AG08396 (cell line): ENCODE measurements around the gene NEURL2.

ENCODE experiments used
- DNase-seq: peaks from one replicate; pipeline ENCODE4 v3.0.0; 2012; ENCODE audit warnings: low spot score, mixed read lengths

Gene NEURL2

DNA sequence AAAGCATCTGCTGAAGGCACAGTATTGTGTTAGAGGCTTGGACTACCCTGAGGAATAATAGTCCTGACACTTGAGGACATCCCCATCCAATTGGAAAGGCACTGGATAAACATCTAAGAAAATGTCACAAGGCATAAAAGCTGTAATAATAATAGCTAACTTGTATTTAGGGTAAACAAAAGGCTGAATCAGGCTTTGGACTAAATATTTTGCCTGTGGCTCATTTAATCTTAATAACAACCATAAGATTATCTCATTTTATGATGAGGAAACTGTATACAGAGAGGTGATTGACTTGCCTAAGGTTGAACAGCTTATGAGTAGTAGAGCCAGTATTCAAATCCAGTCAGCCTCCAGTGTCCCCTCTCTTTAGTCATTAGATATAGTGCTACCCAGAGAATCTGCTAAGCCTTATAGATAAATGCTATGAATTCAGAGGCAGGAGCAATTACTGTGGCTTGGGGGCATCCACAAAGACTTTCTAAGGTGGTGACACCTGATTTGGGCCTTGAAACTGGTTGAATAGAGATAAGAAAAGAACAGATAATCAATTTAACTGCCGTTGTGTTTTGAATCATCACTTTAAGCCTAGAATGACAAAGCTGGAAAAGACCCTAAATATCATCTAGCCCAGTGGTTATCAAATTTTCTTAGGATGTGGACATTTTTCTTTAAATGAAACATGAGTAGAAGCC lies 17.5 kb downstream of the NEURL2 start:
- DNase-seq = no peak

DNA sequence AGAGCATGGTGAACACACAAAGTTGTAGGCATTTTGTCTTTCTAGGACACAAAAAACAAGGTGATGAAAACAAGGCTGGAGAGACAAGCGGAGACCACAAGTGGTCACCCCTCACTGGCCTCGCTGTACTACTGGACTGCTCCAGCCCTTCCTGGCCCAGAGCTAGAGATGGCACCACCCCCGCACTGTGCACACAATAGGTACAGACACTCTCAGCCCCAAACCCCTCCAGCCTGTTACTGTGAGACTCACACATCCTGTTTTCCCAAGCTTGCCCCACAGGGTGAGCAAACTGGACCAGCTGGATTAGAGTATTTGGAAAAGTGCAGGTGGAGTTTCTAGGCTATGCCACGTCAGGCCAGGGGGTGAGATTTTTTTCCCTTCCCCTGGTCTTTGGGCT lies 18.4 kb downstream of the NEURL2 start:
- DNase-seq = no peak

DNA sequence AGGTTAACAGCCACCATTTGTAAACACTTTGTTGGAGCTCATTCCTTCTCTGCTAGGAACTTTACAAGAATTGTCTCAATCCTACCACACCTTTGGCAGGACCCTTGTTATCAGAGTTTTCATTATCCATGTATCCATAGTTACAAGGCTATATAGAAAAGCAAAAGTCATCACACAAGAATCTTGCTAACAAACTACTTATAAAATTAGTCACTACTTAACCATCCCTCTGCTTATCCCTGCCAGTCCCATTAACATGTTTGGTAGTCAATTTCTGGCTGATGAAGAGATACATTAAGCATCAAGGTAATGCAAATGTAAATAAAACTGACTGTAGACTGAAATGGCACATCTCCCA lies 23.2 kb downstream of the NEURL2 start:
- peak; percentile 68 for DNase-seq

DNA sequence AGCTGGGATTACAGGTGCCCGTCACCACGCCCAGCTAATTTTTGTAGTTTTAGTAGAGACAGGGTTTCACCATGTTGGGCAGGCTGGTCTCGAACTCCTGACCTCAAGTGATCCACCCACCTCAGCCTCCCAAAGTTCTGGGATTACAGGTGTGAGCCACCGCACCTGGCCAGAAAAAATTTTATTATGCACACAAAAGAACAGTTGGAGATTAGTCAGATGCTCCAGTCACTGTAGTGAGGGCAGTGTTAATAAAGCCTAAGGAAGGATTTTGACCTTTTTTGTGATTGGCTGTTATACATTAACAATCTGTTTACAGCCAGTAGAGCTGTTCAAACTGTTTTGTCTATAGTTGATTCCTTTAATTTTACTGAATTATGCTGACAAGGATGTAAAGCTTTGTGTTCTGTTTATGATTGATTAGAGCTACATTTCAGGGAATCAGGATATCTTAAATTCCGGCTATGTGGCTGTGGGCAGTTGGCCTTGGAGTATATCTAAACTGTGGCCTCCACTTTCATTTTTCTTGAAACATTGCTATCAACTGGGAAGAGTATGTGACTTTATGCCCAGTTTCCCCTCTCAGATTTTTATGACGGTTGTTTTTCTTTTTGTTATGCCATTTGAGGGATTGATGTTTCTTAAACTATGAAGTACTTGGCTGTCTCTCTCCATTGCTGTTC lies 23.7 kb downstream of the NEURL2 start:
- no peak for DNase-seq

DNA sequence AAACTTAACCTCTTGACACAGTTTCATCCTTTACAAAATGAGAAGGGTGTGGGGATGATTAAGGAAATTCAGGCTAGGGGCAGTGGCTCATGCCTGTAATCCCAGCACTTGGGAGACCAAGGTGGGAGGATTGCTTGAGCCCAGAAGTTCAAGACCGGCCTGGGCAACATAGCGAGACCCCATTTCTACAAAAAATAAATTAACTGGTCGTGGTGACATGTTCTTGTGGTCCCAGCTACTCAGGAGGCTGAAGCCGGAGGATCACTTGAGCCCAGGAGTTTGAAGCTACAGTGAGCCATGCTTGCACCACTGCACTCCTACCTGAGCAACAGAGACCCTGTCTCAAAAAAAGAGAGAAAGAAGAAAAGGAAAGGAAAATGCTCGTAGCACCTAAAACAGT lies 24.6 kb downstream of the NEURL2 start:
- DNase-seq = no peak

DNA sequence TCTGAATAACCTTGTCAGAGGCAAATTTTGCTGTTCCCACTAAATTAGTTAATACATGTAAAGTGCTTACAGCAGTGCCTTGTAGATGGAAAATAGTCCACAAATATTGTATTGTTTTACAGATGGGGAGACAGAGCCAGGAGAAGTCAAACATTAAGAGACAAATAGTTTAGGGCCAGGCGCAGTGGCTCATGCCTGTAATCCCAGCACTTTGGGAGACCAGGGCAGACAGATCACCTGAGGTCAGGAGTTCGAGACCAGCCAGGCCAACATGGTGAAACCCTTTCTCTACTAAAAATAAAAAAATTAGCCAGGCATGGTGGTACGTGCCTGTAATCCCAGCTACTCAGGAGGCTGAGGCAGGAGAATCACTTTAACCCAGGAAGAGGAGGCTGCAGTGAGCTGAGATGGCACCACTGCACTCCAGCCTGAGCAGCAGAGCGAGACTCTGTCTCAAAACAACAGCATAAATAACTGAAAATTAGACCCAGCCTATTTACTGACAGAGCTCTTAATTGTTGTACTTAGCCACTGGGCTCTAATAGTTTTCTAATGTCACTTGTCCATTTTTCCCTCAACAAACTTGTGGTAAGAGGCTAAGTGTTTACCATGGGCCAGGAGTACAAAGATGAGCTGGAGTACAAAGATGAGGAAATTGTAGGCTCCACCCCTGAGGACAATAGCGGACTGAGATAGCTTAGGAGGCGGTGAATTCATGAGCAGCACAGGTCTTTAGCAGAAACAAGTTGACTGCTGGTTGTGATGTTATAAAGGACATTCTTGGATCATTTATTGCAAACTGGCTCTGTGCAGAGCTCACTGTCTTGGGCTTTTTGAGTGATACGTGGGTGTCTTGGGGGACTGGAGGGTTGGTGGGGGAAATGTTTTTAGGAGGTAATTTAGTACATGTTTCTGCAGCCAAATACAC lies 27.2 kb downstream of the NEURL2 start:
- no peak for DNase-seq

DNA sequence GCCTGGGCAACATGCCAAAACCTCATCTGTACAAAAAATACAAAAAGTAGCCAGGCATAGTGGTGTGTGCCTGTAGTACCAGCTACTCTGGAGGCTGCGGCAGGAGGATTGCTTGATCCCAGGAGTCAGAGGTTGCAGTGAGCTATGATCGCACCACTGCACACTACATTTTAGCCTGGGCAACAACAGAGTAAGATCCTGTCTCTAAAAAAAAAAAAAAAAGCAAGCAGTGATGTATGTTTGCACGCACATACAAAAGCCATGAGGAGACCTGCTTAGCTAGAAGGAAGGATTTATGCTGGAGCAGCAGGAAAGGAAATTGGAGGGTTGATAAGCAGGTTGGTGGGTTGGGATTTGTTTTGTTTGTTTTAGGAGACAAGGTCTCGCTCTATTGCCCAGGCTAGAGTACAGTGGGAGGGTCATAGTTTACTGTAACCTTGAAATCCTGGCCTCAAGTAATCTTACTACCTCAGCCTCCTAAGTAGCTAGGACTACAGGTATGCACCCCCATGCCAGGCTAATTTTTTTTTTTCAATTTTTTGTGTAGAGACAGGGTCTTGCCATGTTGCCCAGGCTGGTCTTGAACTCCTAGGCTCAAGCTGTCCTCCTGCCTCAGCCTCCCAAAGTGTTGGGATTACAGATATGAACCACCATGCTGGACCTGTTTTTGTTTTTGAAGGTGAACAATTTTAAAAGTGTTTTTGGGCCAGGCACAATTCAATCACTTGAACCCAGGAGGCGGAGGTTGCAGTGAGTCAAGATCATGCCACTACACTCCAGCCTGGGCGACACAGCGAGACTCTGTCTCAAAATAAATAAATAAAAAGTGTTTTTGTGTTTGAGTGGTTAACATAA lies 29.6 kb downstream of the NEURL2 start:
- no peak for DNase-seq

DNA sequence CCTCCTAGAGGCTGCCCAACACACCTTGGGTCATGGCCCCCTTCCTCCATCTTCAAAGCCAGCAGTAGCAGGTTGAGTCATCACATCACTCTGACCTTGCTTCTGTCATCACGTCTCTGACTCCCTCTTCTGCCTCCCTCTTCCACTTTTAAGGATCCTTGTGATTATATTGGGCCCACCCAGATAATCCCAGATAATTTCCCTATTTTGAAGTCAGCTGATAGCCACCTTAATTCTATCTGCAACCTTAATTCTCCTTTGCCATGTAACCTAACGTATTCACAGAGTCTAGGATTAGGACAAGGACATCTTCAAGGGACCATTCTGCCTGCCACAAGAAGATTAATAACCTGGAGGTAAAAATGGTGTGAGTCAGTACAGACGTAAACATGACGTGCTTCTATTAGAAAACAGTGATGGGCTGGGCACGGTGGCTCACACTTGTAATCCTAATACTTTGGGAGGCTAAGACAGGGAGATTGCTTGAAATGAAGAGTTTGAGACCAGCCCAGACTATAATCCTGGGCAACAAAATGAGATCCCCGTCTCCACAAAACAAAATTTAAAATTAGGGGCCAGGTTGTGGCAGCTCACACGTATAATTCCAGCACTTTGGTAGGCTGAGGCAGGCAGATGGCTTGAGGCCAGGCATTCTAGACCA lies 30.3 kb downstream of the NEURL2 start:
- DNase-seq = no peak

DNA sequence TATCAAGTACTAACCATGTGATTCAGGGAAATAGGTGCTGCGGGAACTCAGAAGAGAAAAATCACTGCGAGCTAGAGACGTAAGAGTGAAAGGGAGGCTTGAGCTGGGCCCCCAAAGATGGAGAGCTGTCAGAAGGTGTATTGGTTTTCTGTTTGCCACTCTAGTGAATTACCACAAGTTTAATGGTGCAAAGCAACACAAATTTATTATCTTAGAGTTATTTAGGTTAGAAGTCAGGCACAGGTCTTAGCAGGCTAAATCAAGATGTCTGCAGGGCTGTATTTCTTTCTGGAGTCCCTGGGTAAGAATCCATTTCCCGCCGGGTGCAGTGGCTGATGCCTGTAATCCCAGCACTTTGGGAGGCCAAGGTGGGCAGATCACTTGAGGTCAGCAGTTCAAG lies 31.1 kb downstream of the NEURL2 start:
- DNase-seq = no peak

DNA sequence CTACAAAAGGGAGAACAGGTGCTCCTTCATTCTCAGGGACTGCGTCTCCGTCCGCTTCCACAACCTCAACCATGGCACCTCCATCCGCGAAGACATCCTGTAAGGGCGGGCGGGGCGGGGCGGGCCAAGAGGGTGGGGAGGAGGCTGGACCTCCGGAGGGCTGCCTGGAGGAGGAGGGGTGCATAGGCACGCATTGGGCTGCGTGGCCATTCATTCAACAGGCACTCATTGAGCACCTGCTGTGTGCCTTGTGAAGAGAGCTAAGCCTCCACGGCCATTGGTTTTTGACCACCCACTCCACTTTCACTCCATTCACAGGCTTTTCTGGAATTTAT lies 33.2 kb downstream of the NEURL2 start:
- DNase-seq = no peak

DNA sequence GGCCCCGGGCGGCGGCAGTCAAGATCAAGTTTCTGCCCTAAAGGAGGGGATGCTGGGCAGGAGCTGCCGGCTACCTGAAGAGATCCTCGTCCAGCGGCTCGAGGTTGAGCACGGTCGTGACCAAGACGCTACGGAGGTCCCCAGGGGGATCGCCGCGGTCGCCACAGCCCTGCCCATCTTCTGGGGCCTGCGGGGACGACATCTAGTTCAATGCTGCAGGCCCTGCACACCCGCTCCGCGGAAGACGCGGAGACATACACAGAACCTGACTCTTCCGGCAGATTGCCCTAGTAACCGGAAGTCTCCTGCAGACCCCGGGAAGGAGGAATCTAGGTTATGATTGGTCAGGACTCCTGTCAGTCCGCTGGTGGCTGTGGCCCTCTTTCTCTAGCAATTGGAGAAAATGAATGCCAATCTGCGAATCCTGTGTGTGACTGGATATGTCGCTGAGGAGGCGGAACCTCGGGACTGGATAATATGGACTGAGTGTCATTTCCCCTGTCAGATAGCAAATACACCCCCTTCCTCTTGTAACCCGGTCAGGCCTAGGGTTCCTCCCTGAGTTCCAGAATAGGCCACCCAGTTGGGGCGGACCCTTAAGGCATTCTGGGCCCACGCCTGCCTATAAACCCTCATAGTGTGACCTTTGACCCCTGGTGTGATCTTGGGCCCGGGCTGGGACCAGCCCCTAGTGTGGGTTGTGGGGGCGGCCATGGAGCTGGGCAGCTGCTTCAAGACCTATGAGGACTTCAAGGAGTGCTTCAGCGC lies 33.7 kb downstream of the NEURL2 start, which contains the start of the genes ACOT8 and ZSWIM3:
Gene ACOT8 (minus strand): TSS at position 279 of the 768 bp plus-strand sequence. CDS start 77 bp downstream, at position 202.
Gene ZSWIM3 (plus strand): TSS at position 501 of the 768 bp plus-strand sequence. CDS start 212 bp downstream, at position 713.
- DNase-seq = peak; percentile 99

DNA sequence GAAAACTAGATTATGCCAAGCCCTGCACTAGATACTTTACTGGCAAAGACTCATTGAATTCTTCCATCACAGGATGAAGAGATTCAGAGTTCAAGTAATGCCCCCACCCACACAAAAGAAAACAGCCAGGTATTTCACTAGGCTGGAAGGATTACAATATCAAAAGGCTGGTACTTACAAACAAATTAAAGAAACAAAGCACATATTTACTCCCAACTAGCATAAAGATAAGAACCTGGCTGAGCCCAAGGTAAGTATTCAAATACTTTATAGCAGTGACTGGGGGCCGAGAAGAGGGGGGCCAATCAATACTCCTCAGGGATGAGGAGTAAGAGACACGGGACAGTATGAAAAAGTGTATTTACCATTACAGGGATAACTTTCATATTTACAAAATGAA lies 37.5 kb downstream of the NEURL2 start:
- no peak for DNase-seq

DNA sequence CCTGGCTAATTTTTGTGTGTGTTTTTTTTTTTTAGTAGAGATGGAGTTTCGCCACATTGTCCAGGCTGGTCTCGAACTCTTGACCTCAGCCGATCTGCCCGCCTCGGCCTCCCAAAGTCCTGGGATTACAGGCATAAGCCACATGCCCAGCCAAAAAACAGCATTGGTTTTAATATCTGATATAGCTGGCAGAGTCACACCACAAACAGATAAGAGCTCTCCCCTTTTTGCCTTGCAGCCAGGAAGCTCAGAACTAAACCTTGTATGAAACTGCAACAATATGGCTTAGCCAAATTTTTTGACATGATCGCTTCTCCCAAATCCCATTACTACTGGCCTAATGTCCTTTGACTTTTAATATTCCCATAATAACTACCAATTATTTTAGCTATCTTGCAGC lies 38.7 kb downstream of the NEURL2 start:
- no peak for DNase-seq

DNA sequence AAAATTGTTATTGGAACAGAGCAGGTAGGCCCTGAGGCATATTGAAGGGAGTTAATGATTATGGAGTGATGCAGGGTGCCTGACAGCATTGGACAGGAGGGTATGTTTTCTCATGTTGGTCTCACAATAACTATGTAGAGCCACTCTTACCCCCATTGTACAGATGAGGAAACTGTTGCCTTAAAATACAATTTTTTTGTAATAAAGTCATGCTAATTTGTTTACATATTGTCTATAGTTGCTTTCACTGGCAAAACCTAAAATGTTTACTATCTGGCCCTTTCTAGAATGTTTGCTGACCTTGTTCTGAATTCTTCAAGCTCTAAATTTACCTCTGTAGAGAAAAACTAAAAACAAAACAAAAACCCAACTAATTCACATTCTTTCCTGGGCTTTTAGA lies 39.5 kb downstream of the NEURL2 start:
- no peak for DNase-seq

DNA sequence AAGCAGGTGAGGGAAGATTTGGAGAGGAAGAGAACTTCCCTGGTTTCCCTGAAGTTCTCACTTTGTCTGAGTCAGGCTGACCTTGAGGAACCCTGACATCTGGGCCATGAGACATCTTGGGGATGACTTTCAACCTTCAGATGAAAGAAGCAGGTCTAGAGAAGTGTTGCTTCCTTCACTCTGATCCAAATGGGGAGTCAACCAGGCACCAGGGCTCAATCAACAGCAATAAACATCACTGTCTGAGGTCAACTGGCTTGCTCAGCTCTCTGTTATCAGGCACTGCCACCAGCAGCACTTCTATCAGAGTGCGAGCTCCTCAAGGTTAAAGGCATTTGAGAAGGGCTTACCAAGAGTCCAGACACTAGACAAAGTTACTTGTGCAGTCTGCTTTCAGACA lies 40.1 kb downstream of the NEURL2 start:
- DNase-seq = no peak

DNA sequence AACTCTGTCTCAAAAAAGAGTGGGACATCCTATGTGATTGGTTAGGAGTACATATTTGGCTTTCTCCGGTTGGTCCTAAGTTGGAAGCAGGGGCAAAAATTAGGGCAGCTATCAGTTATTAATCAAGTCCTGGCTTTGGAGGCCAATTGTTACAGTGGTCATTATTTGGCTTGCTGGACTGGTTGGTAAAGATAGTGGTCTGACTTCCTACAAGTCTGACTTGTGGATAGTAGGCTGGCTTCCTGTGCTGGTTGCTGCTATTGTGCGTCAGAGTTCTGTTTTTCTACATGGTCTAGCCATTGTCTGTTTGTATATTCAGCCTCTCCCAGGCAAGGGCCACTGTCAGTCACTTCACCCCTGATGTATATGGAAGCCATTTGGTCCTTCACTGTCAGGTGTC lies 40.8 kb downstream of the NEURL2 start:
- DNase-seq = no peak

DNA sequence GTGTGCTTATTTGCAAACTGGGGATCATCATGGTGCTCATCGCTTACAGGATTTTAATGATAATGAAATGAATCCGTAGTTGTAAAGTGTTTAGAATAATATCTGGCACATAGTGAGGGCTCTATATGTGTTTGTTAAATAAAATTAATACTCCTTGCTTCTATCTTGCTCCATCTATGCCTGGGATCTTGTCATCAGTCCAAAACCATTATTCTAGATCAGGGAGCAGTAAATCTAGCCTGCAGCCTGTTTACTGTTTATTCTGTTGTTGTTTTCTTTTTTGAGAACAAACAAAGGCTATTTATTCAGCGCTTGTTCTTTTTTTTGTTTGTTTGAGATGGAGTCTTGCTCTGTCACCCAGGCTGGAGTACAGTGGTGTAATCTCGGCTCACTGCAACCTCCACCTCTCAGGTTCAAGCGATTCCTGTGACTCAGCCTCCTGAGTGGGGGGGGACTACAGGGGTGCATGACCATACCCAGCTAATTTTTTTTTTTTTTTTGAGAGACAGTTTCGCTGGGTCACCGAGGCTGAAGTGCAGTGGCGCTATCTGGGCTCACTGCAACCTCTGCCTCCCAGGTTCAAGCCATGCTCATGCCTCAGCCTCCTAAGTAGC lies 41.9 kb downstream of the NEURL2 start:
- DNase-seq = no peak

DNA sequence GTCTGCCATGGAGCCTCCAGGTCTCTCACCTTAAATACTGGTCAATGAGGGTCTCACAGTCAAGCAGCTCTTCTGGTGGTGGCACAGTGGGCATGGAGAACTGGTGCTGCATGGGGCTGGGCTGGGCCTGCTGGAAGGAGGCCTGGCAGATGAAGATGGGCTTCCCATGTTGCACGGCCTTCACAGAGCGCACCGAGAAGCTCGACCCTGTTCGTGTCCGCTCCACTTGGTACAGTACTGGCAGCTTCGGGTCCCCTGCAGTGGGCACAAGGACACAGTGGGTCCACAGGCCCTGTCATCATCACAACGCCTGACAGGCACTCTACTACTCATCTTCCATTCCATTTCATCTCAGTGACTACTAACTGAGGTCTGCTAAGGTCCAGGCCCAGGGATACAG lies 42.6 kb downstream of the NEURL2 start:
- DNase-seq = no peak

DNA sequence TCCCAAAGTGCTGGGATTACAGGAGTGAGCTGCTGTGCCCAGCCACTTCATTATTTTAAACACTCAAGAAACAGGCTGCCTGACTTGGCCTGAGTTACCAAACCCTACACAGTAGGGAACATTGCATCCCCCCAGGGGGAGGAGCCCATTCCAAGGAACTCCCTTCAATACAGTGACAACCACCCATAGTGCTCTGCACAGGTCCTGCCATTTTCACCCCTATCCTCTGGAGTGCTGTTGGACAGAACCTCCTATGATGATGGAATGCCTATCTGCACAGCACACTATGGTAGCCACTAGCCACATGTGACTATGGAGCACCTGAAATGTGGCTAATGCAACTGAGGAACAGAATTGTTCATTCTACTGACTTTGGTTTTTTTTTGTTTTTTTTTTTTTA lies 45.6 kb downstream of the NEURL2 start:
- no peak for DNase-seq

DNA sequence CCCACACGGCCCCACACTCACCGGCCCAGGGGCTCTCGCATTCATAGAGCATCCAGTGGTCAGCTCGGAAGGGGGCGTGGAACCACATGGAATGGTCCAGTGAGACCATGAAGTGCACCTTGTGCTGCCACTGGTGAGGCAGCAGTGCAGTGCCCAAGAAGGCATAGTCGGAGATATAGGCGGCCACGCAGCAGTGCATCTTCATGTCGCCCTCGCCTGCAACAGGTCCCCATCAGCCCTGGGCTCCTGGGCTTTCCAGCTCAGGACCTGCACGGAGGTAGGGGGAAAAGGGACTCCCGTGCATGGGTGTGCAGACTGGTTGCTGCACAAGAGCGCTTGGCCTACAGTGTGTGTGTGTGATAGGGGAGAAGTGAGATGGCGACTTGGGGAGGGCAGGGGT lies 47.5 kb downstream of the NEURL2 start:
- no peak for DNase-seq
